Neural cell (in vitro differentiated cells): ENCODE results near the gene LMO4.

Experiments
- RAD21 ChIP-seq: fragments of 450-650 bp; conservative IDR thresholded peaks from 2 replicates; pipeline ENCODE4 v1.6.1; 2014; ENCODE audit warnings: antibody characterized with exemption, mild to moderate bottlenecking, moderate library complexity
- TF ChIP-seq, protein P1 (sequence below): fragments of 450-650 bp; IDR thresholded peaks from 2 replicates; pipeline ENCODE4 v1.5.1; 2014; ENCODE audit warnings: antibody characterized with exemption, mild to moderate bottlenecking, moderate library complexity; ENCODE audit not compliant: poor library complexity, severe bottlenecking
- TF ChIP-seq, protein P2 (sequence below): IDR thresholded peaks from 2 replicates; pipeline ENCODE4 v1.6.1; 2012; ENCODE audit warnings: borderline replicate concordance

DNA sequence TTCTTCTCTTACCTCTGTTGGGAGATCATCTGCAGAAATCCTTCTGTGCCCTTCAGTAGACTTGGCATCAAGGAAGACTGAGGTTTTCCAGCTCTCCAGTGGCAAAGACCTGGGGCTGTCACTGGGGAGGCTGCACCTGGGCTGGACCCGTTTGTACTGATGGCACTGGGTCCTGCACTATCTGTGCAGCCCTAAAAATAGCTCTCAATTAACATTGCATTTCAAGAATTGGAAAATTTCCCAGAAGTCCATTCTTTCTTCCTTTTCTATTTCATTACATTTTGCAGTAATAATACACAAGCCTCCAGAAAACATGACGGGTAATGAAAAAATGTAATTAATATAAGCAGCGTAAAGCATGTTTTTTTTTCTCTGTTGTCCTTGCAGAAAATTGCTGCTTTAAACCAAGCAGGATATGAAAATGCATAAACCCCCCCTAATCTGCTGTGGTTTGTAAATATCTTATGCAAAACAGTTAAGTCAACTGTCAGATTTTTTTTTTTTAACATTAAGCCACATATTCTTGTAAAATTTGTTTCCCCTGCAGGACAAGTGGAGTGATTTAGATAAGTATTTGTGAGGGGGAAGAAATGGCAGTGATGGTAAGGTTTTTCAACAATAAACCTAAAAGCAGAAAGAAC lies 64.9 kb downstream of the LMO4 start:
- TF ChIP-seq, protein P1, sequence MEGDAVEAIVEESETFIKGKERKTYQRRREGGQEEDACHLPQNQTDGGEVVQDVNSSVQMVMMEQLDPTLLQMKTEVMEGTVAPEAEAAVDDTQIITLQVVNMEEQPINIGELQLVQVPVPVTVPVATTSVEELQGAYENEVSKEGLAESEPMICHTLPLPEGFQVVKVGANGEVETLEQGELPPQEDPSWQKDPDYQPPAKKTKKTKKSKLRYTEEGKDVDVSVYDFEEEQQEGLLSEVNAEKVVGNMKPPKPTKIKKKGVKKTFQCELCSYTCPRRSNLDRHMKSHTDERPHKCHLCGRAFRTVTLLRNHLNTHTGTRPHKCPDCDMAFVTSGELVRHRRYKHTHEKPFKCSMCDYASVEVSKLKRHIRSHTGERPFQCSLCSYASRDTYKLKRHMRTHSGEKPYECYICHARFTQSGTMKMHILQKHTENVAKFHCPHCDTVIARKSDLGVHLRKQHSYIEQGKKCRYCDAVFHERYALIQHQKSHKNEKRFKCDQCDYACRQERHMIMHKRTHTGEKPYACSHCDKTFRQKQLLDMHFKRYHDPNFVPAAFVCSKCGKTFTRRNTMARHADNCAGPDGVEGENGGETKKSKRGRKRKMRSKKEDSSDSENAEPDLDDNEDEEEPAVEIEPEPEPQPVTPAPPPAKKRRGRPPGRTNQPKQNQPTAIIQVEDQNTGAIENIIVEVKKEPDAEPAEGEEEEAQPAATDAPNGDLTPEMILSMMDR, result no peak
- TF ChIP-seq RAD21, result no peak
- TF ChIP-seq, protein P2, sequence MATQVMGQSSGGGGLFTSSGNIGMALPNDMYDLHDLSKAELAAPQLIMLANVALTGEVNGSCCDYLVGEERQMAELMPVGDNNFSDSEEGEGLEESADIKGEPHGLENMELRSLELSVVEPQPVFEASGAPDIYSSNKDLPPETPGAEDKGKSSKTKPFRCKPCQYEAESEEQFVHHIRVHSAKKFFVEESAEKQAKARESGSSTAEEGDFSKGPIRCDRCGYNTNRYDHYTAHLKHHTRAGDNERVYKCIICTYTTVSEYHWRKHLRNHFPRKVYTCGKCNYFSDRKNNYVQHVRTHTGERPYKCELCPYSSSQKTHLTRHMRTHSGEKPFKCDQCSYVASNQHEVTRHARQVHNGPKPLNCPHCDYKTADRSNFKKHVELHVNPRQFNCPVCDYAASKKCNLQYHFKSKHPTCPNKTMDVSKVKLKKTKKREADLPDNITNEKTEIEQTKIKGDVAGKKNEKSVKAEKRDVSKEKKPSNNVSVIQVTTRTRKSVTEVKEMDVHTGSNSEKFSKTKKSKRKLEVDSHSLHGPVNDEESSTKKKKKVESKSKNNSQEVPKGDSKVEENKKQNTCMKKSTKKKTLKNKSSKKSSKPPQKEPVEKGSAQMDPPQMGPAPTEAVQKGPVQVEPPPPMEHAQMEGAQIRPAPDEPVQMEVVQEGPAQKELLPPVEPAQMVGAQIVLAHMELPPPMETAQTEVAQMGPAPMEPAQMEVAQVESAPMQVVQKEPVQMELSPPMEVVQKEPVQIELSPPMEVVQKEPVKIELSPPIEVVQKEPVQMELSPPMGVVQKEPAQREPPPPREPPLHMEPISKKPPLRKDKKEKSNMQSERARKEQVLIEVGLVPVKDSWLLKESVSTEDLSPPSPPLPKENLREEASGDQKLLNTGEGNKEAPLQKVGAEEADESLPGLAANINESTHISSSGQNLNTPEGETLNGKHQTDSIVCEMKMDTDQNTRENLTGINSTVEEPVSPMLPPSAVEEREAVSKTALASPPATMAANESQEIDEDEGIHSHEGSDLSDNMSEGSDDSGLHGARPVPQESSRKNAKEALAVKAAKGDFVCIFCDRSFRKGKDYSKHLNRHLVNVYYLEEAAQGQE, result no peak
